Esophagus muscularis mucosa (tissue), 4 donors: ENCODE results near the gene RNU7-1. TPM values are rescaled to one million over a fixed set of nuclear protein-coding genes. Genes with fewer than 3 reads are reported as not detected.

Experiments used
- DNase-seq: peaks from one replicate; pipeline ENCODE4 v3.0.0-alpha.2; 2017; ENCODE audit errors: extremely low spot score
- H3K27ac ChIP-seq, 4 donors: fragments of 200-600 bp; sonication (generic); replicated peaks in 1 of 4; 1 replicate in 3 of 4; 2 replicates in 1 of 4; pipeline ENCODE4 v1.5.1; 2016 to 2019; ENCODE audit warnings: mild to moderate bottlenecking in 1 of 4
- H3K27me3 ChIP-seq, 4 donors: fragments of 200-600 bp; sonication (generic); one replicate each; pipeline versions ENCODE4 v1.5.1 to v1.6.0; 2016 to 2019
- H3K36me3 ChIP-seq, 4 donors: fragments of 200-600 bp; sonication (generic); one replicate each; pipeline ENCODE4 v1.5.1; 2016 to 2019
- H3K4me1 ChIP-seq, 4 donors: fragments of 200-600 bp; sonication (generic); one replicate each; pipeline ENCODE4 v1.5.1; 2016 to 2019
- H3K4me3 ChIP-seq, 4 donors: fragments of 200-600 bp; sonication (generic); 1 replicate in 2 of 4; 2 replicates in 2 of 4; pipeline ENCODE4 v1.5.1; 2016 to 2019; ENCODE audit warnings: mild to moderate bottlenecking in 4 of 4, moderate library complexity in 1 of 4
- H3K9me3 ChIP-seq, 4 donors: fragments of 200-600 bp; sonication (generic); 1 replicate in 3 of 4; 2 replicates in 1 of 4; pipeline ENCODE4 v1.5.1; 2016 to 2019
- CTCF ChIP-seq, 3 experiments: fragments of 200-600 bp in 2 of 3; fragments of 450-650 bp in 1 of 3; sonication (generic) in 2 of 3; IDR thresholded peaks; one replicate each; pipeline ENCODE4 v1.5.1; 2017 to 2019; ENCODE audit warnings: antibody characterized with exemption in 3 of 3, mild to moderate bottlenecking in 2 of 3, moderate library complexity in 1 of 3
- EP300 ChIP-seq: sonication (generic); formaldehyde crosslinking; IDR thresholded peaks from one replicate; pipeline ENCODE4 v1.6.1; 2017; ENCODE audit warnings: antibody characterized with exemption
- POLR2A ChIP-seq: fragments of 450-650 bp; IDR thresholded peaks from one replicate; pipeline ENCODE4 v1.6.1; 2017; ENCODE audit warnings: antibody characterized with exemption, moderate library complexity, mild to moderate bottlenecking, low read depth
- POLR2AphosphoS5 ChIP-seq, 2 donors: sonication (generic); formaldehyde crosslinking; IDR thresholded peaks; one replicate each; pipeline ENCODE4 v1.6.1; 2017; ENCODE audit warnings: antibody characterized with exemption in 2 of 2
- WGBS: methylation state at CpG from one replicate; pipeline ENCODE4 v1.1.5; 2018; 5-methylcytosine and 5-hydroxymethylcytosine counted together
- intact Hi-C: fragments of 100-400 bp; cut with DNase I; formaldehyde crosslinking; loops from one replicate; pipeline ENCODE4 v1.15.1; 2023
- total RNA-seq, 4 donors: library from RNA; depleted of rRNA; stranded (reverse); fragments of >200 nt; gene quantifications; one replicate each; pipeline versions ENCODE4 v1.1.0 to v1.2.1, GENCODE V29; 2016

RNU7-1 gene
- total RNA-seq, 4 donors from 2014 or later, result not detected

- Histone ChIP-seq H3K27me3 (no peaks in the 10 kb centered on the region), H3K9me3 (no peaks in the 10 kb centered on the region), H3K36me3 (peaks cover 0 to 47% (median 19%) of the 10 kb centered on the region in 4 donors), H3K27ac (peak overlapping the region; percentile 19 to 90 (median 88)), H3K4me1 (peaks cover 9 to 29% (median 24%) of the 10 kb centered on the region in 4 donors), H3K4me3 (peak overlapping the region in 2 of 4 donors; percentile 80 to 83)
- no peak for TF ChIP-seq CTCF (IDR thresholded peaks at IDR 0.05)
- no peak for TF ChIP-seq EP300
- TF ChIP-seq POLR2AphosphoS5 (IDR thresholded peaks at IDR 0.05), result no peak
- TF ChIP-seq POLR2A, result no peak
- intact Hi-C loops, result no loop called here
- no peak for DNase-seq
- 83% methylated on average over 13 of the region's 14 CpGs for WGBS
Observed at GRCh38 chr12:6915789-6916285, 27.8 kb upstream of the RNU7-1 start.

GRCh38 chr12:6916426-6917200 is 27.0 kb upstream of the RNU7-1 start:
- Histone ChIP-seq H3K27ac (peak overlapping the region in 3 of 4 donors; percentile 9 to 87 (median 19)), H3K9me3 (no peaks in the 10 kb centered on the region), H3K4me1 (peaks cover 9 to 29% (median 24%) of the 10 kb centered on the region in 4 donors), H3K27me3 (no peaks in the 10 kb centered on the region), H3K4me3 (no peak overlapping the region), H3K36me3 (peaks cover 0 to 55% (median 22%) of the 10 kb centered on the region in 4 donors)
- TF ChIP-seq POLR2A (no peak), POLR2AphosphoS5 (IDR thresholded peaks at IDR 0.05) (no peak), CTCF (IDR thresholded peaks at IDR 0.05) (no peak), EP300 (no peak)
- WGBS, result 94% methylated on average over 11 of the region's 11 CpGs
- intact Hi-C loops, result no loop called here
- no peak for DNase-seq

- peak overlapping the region in 1 of 4 donors; percentile 10 for H3K27ac ChIP-seq
- no peaks in the 10 kb centered on the region for H3K27me3 ChIP-seq
- DNase-seq, result no peak
- TF ChIP-seq CTCF (IDR thresholded peaks at IDR 0.05) (no peak), EP300 (no peak), POLR2AphosphoS5 (IDR thresholded peaks at IDR 0.05) (no peak), POLR2A (no peak)
- H3K36me3 ChIP-seq, result peaks cover 0 to 66% (median 27%) of the 10 kb centered on the region in 4 donors
- peaks cover 9 to 29% (median 24%) of the 10 kb centered on the region in 4 donors for H3K4me1 ChIP-seq
- H3K9me3 ChIP-seq, result no peaks in the 10 kb centered on the region
- WGBS, result 78% methylated on average over 14 of the region's 14 CpGs
- intact Hi-C loops, result no loop called here
- no peak overlapping the region for H3K4me3 ChIP-seq
Observed at GRCh38 chr12:6917491-6918231, 26.0 kb upstream of the RNU7-1 start.

DNA sequence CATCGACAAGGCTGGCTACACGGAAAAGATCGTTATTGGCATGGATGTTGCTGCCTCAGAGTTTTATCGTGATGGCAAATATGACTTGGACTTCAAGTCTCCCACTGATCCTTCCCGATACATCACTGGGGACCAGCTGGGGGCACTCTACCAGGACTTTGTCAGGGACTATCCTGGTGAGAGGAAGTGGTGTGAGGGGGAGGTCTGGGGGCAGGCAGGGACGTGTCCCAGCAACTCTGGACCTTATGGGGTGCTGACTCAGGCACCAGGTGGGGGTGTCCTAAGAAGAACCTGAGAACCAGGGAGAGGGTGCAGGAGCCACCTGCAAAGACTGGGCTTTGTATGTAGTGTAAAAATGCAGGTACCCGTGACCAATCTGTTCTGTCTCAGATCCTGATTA is 24.0 kb upstream of the RNU7-1 start:
- Histone ChIP-seq H3K4me3 (no peak overlapping the region), H3K9me3 (no peaks in the 10 kb centered on the region), H3K36me3 (peaks cover 0 to 69% (median 28%) of the 10 kb centered on the region in 4 donors), H3K27me3 (no peaks in the 10 kb centered on the region), H3K27ac (no peak overlapping the region), H3K4me1 (peaks cover 15 to 29% (median 25%) of the 10 kb centered on the region in 4 donors)
- intact Hi-C loops, result no loop called here
- no peak for TF ChIP-seq POLR2AphosphoS5 (IDR thresholded peaks at IDR 0.05)
- no peak for TF ChIP-seq CTCF (IDR thresholded peaks at IDR 0.05)
- TF ChIP-seq POLR2A, result no peak
- no peak for TF ChIP-seq EP300
- 69% methylated on average over 7 of the region's 7 CpGs for WGBS
- DNase-seq, result no peak
